GM21390 (cell line): ENCODE results near the gene KCNAB1.
"Not testable (repeated sequence)": the region's sequence is repeated elsewhere in the genome, so short reads cannot be mapped to it uniquely, and the experiment has no call there.

ENCODE experiments used
- ATAC-seq: cut with Tn5 transposase; IDR thresholded peaks from one replicate; pipeline ENCODE4 v1.9.1; 2021; ENCODE audit not compliant: unreplicated experiment

KCNAB1 gene

GRCh38 chr3:156174229-156174847 is 54.0 kb downstream of the KCNAB1 start:
- ATAC-seq = no peak

- ATAC-seq = no peak
Measured at GRCh38 chr3:156175570-156175969, 55.2 kb downstream of the KCNAB1 start.

GRCh38 chr3:156176048-156176447 is 55.7 kb downstream of the KCNAB1 start:
- no peak for ATAC-seq

- ATAC-seq = no peak
Measured at GRCh38 chr3:156176629-156177210, 56.3 kb downstream of the KCNAB1 start.

GRCh38 chr3:156180077-156180476 is 59.7 kb downstream of the KCNAB1 start:
- ATAC-seq = no peak

- no peak for ATAC-seq
Measured at GRCh38 chr3:156181509-156181908, 61.1 kb downstream of the KCNAB1 start.

GRCh38 chr3:156183396-156183795 is 63.0 kb downstream of the KCNAB1 start:
- ATAC-seq = no peak

GRCh38 chr3:156184156-156184555 is 63.8 kb downstream of the KCNAB1 start:
- ATAC-seq = no peak

GRCh38 chr3:156187146-156187769 is 66.9 kb downstream of the KCNAB1 start:
- no peak for ATAC-seq

GRCh38 chr3:156188757-156189156 is 68.4 kb downstream of the KCNAB1 start:
- no peak for ATAC-seq

GRCh38 chr3:156189927-156190326 is 69.5 kb downstream of the KCNAB1 start:
- ATAC-seq = no peak

- not testable (repeated sequence) for ATAC-seq
Measured at GRCh38 chr3:156194945-156195344, 74.6 kb downstream of the KCNAB1 start.

- ATAC-seq = not testable (repeated sequence)
Measured at GRCh38 chr3:156197152-156197551, 76.8 kb downstream of the KCNAB1 start.

GRCh38 chr3:156201411-156202405 is 81.3 kb downstream of the KCNAB1 start:
- no peak for ATAC-seq

GRCh38 chr3:156206157-156206556 is 85.8 kb downstream of the KCNAB1 start:
- no peak for ATAC-seq

- ATAC-seq = no peak
Measured at GRCh38 chr3:156207802-156208685, 87.7 kb downstream of the KCNAB1 start.

- no peak for ATAC-seq
Measured at GRCh38 chr3:156209631-156210335, 89.4 kb downstream of the KCNAB1 start.

GRCh38 chr3:156211583-156211982 is 91.2 kb downstream of the KCNAB1 start:
- ATAC-seq = no peak

GRCh38 chr3:156214676-156215075 is 94.3 kb downstream of the KCNAB1 start:
- no peak for ATAC-seq

GRCh38 chr3:156215751-156216150 is 95.4 kb downstream of the KCNAB1 start:
- ATAC-seq = no peak
